GM19043 (cell line): ENCODE measurements around the gene OLFML2A.

Experiments used
- ATAC-seq: cut with Tn5 transposase; IDR thresholded peaks from one replicate; pipeline ENCODE4 v1.9.1; 2021; ENCODE audit warnings: low read depth; ENCODE audit not compliant: unreplicated experiment

OLFML2A gene

GRCh38 chr9:124849801-124850200 is 72.9 kb downstream of the OLFML2A start:
- no peak for ATAC-seq

- no peak for ATAC-seq
Observed at GRCh38 chr9:124852121-124852828, 75.3 kb downstream of the OLFML2A start.

GRCh38 chr9:124852829-124853531 is 76.0 kb downstream of the OLFML2A start, which contains the start of gene WDR38:
WDR38 (plus strand) TSS chr9:124853460; CDS start chr9:124853532, 72 bp downstream.
- ATAC-seq, result peak; percentile 58

- ATAC-seq, result no peak
Observed at GRCh38 chr9:124853605-124854143, 76.7 kb downstream of the OLFML2A start.

- ATAC-seq, result no peak
Observed at GRCh38 chr9:124854161-124854560, 77.2 kb downstream of the OLFML2A start.

GRCh38 chr9:124854822-124855221 is 77.9 kb downstream of the OLFML2A start:
- no peak for ATAC-seq

GRCh38 chr9:124855566-124855943 is 78.6 kb downstream of the OLFML2A start:
- no peak for ATAC-seq

- no peak for ATAC-seq
Observed at GRCh38 chr9:124855944-124856765, 79.2 kb downstream of the OLFML2A start.

- ATAC-seq, result no peak
Observed at GRCh38 chr9:124857533-124858162, 80.7 kb downstream of the OLFML2A start.

- no peak for ATAC-seq
Observed at GRCh38 chr9:124858330-124859046, 81.6 kb downstream of the OLFML2A start.

GRCh38 chr9:124859803-124860581 is 83.1 kb downstream of the OLFML2A start:
- ATAC-seq, result no peak

GRCh38 chr9:124860582-124861341 is 83.8 kb downstream of the OLFML2A start:
- no peak for ATAC-seq

GRCh38 chr9:124861342-124862229 is 84.7 kb downstream of the OLFML2A start, which contains the start of the genes ARPC5L and RPL35:
ARPC5L (plus strand) TSS chr9:124862130; CDS start chr9:124869291, 7,161 bp downstream.
RPL35 (minus strand) TSS chr9:124861957; CDS start chr9:124861912, 45 bp downstream.
- ATAC-seq, result peak; percentile 77

GRCh38 chr9:124863371-124863871 is 86.5 kb downstream of the OLFML2A start:
- no peak for ATAC-seq
